SU-DHL-6 (cell line): ENCODE data around the gene ADSL.

Experiments used
- EZH2phosphoT487 ChIP-seq: fragments of 200-600 bp; sonication (generic), shearing (Covaris generic); conservative IDR thresholded peaks from 2 replicates; pipeline ENCODE4 v1.6.1; 2018; ENCODE audit warnings: mild to moderate bottlenecking, antibody characterized with exemption, low read length, moderate library complexity, mixed read lengths
- TF ChIP-seq, protein P1 (sequence below): fragments of 200-600 bp; sonication (generic); IDR thresholded peaks from one replicate; pipeline ENCODE4 v1.5.1; 2017; ENCODE audit warnings: antibody characterized with exemption, mild to moderate bottlenecking, low read length, moderate library complexity; ENCODE audit not compliant: insufficient read depth, poor library complexity, severe bottlenecking

DNA sequence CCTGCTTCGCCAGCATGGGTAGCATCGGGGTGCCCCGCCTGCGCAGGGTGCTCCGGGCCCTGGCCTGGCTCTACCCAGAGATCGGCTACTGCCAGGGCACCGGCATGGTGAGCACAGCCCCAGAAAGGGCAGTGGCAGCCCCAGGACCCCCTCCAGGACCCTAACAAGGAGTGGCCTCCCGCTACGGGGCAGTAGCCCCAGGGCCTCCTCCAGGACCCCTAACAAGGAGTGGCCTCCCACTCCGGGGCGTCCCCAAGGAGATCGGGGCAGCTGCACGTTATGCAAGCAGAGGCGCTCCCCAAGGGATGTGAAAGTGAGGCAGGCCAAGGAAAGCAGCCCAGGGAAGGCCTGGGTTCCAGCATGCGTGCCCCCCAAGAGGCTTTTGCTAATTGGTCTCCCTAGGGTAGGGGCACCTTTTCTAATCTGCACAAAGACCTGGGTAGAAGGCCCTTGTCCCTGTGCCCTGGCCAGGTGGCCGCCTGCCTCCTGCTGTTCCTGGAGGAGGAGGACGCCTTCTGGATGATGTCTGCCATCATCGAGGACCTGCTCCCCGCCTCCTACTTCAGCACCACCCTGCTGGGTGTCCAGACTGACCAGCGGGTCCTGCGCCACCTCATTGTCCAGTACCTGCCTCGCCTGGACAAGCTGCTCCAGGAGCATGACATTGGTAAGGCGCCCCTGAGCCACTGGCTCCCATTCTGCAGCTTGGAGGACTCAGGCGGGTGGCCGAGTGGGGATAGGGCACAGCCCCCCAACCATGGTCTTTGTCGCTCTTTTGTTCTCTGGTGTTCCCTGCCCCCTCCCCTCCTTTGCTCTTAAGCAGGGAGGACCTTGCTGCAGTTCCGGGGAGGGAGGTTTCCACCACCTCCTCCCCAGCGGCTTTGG lies 59.1 kb downstream of the ADSL start:
- TF ChIP-seq, protein P1, sequence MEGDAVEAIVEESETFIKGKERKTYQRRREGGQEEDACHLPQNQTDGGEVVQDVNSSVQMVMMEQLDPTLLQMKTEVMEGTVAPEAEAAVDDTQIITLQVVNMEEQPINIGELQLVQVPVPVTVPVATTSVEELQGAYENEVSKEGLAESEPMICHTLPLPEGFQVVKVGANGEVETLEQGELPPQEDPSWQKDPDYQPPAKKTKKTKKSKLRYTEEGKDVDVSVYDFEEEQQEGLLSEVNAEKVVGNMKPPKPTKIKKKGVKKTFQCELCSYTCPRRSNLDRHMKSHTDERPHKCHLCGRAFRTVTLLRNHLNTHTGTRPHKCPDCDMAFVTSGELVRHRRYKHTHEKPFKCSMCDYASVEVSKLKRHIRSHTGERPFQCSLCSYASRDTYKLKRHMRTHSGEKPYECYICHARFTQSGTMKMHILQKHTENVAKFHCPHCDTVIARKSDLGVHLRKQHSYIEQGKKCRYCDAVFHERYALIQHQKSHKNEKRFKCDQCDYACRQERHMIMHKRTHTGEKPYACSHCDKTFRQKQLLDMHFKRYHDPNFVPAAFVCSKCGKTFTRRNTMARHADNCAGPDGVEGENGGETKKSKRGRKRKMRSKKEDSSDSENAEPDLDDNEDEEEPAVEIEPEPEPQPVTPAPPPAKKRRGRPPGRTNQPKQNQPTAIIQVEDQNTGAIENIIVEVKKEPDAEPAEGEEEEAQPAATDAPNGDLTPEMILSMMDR: no peak
- no peak for TF ChIP-seq EZH2phosphoT487
